H1 (cell line): ENCODE results near the gene PLD5. TPM values are rescaled to one million over a fixed set of nuclear protein-coding genes. Genes with fewer than 3 reads are reported as not detected.

Experiments
- CEBPB ChIP-seq: IDR thresholded peaks from 2 replicates; pipeline ENCODE4 v1.6.1; 2012; ENCODE audit warnings: low read depth, low read length
- CHD1 ChIP-seq: IDR thresholded peaks from 2 replicates; pipeline ENCODE4 v1.6.1; 2012; ENCODE audit warnings: low read depth, low read length, improper control_type of control experiment
- CTCF ChIP-seq, 3 experiments: IDR thresholded peaks; 1 replicate in 2 of 3; 2 replicates in 1 of 3; pipeline versions ENCODE4 v1.5.1 to v1.6.1; 2011; ENCODE audit warnings: low read length in 3 of 3, mild to moderate bottlenecking in 3 of 3, inconsistent platforms in 2 of 3, low read depth in 1 of 3, moderate library complexity in 1 of 3; ENCODE audit not compliant: insufficient read depth in 1 of 3; ENCODE audit errors: control extremely low read depth in 1 of 3
- EP300 ChIP-seq, 2 experiments: IDR thresholded peaks; 1 replicate in 1 of 2; 2 replicates in 1 of 2; pipeline ENCODE4 v1.6.1; 2011 to 2012; ENCODE audit warnings: low read depth in 2 of 2, low read length in 2 of 2, mild to moderate bottlenecking in 2 of 2, borderline replicate concordance in 1 of 2, inconsistent platforms in 1 of 2, moderate library complexity in 1 of 2
- EZH2 ChIP-seq: fragments of 200-600 bp; sonication (generic); IDR thresholded peaks from 2 replicates; pipeline ENCODE4 v1.7.1; 2012; ENCODE audit warnings: low read depth, mild to moderate bottlenecking, moderate library complexity, low read length, inconsistent platforms; ENCODE audit not compliant: severe bottlenecking
- GABPA ChIP-seq: IDR thresholded peaks from 2 replicates; pipeline ENCODE4 v1.6.1; 2011; ENCODE audit warnings: mild to moderate bottlenecking, low read length, moderate library complexity, borderline replicate concordance; ENCODE audit not compliant: insufficient read depth
- HDAC6 ChIP-seq: IDR thresholded peaks from one replicate; pipeline ENCODE4 v1.7.1; 2012; ENCODE audit warnings: low read depth, mild to moderate bottlenecking, inconsistent platforms, low read length, moderate library complexity
- KDM1A ChIP-seq: fragments of 200-600, 300-600 bp; sonication (generic); IDR thresholded peaks from 2 replicates; pipeline ENCODE4 v1.7.1; 2016; ENCODE audit warnings: mild to moderate bottlenecking, low read length, borderline replicate concordance
- MAFK ChIP-seq: IDR thresholded peaks from 2 replicates; pipeline ENCODE4 v1.6.1; 2012; ENCODE audit warnings: low read depth, mild to moderate bottlenecking, improper control_type of control experiment, low read length
- MAX ChIP-seq: IDR thresholded peaks from 2 replicates; pipeline ENCODE4 v1.6.1; 2012; ENCODE audit warnings: inconsistent platforms
- NANOG ChIP-seq: IDR thresholded peaks from 2 replicates; pipeline ENCODE4 v1.6.1; 2011; ENCODE audit warnings: low read length, low read depth, mild to moderate bottlenecking, inconsistent platforms; ENCODE audit not compliant: insufficient read depth, poor library complexity, severe bottlenecking
- POU5F1 ChIP-seq: IDR thresholded peaks from 2 replicates; pipeline ENCODE4 v1.6.1; 2011; ENCODE audit warnings: low read depth, mild to moderate bottlenecking, low read length, moderate library complexity
- RFX5 ChIP-seq: IDR thresholded peaks from 2 replicates; pipeline ENCODE4 v1.6.1; 2011; ENCODE audit warnings: low read depth, low read length, improper control_type of control experiment, borderline replicate concordance
- SIN3A ChIP-seq, 2 experiments: IDR thresholded peaks in 1 of 2; conservative IDR thresholded peaks in 1 of 2; 2 replicates each; pipeline ENCODE4 v1.6.1; 2011 to 2012; ENCODE audit warnings: low read length in 2 of 2, improper control_type of control experiment in 1 of 2, low read depth in 1 of 2, mild to moderate bottlenecking in 1 of 2
- SP1 ChIP-seq: IDR thresholded peaks from 2 replicates; pipeline ENCODE4 v1.6.1; 2011; ENCODE audit warnings: low read depth, low read length
- SUZ12 ChIP-seq: fragments of 200-600 bp; sonication (generic); IDR thresholded peaks from 2 replicates; pipeline ENCODE4 v1.6.1; 2012; ENCODE audit warnings: mild to moderate bottlenecking, inconsistent platforms, low read length, moderate library complexity, mixed read lengths
- TBP ChIP-seq: IDR thresholded peaks from 2 replicates; pipeline ENCODE4 v1.6.1; 2011; ENCODE audit warnings: low read depth, low read length, improper control_type of control experiment
- polyA plus RNA-seq, 7 experiments: library from polyadenylated mRNA; depleted of rRNA in 3 of 7; stranded (reverse) in 5 of 7; unstranded in 2 of 7; fragments of >200 nt in 5 of 7; fragments of 200-250 nt in 2 of 7; gene quantifications; 1 replicate in 5 of 7; 2 replicates in 1 of 7; 4 replicates in 1 of 7; pipeline versions ENCODE4 v1.2.1 to v1.2.3, GENCODE V29; 2011 to 2013; ENCODE audit warnings: missing spikeins in 2 of 7, mixed read lengths in 2 of 7
- total RNA-seq: library from RNA; stranded (reverse); fragmentation: NEBNext Ultra II Directional; extraction: Animal tissue kit (Norgen Biotek cat#: 25700); gene quantifications from 2 replicates; pipeline ENCODE4 v1.2.1, GENCODE V29; 2021
- TF ChIP-seq, protein P1 (sequence below): IDR thresholded peaks from 2 replicates; pipeline ENCODE4 v1.6.1; 2011; ENCODE audit warnings: low read length, improper control_type of control experiment

Gene PLD5
- total and polyA plus RNA-seq, 2 of the 8 experiments (the other 6 are each of a cell fraction or from before 2014, with no cell fraction given), result 0.86 to 8.5 TPM

DNA sequence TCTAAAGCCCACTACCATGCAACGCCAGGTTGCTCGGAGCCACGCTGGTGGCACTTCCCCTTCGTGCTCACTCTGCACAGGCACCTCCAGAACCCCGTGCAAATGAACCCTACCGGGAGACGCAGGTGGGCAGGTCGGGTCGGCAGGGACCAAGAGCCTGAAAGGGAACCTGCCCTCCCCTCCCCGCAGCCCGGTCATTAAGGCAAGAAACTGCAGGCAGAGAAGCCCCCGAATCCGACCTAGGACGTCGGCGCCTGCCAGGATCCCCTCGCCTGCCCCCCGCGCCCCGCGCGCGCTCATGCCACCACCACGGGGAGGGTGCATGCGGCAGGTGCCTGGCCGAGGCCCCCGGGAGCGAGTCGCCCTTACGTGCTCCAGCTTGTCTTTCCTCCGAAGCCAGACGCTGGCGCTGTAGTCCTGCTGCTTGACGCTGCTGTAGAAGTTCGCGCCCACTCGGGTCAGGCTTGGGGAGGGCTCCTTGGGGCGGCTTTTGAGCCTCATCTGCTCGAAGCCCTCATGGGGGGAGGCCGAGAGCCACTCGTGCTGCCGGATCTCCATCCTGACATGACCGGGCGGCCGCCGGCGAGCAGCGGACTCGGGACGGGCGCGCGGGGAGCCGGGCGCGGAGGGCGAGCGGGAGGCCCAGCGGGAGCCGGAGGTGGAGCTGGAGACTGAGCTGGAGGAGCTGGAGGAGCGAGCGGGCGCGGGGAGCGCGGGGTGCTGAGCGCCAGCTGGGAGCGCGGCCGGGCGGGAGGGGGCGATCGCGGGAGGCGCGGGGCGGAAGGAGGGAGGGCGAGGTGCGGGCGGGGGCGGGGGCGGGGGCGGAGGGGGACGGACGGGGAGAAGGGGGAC, 552 bp downstream of the PLD5 start (continued):
- TF ChIP-seq TBP, result peak; percentile 7; the same call in 1 of the 2 replicates
- no peak for TF ChIP-seq NANOG
- TF ChIP-seq HDAC6, result no peak
- no peak for TF ChIP-seq RFX5
- no peak for TF ChIP-seq POU5F1
- no peak for TF ChIP-seq EP300 (IDR thresholded peaks at IDR 0.05; ENCODE audit: borderline replicate concordance in 1 of 2, low read depth in 2 of 2, low read length in 2 of 2)
- peak; percentile 63 for TF ChIP-seq EZH2
- no peak for TF ChIP-seq SP1
- TF ChIP-seq CTCF (IDR thresholded peaks at IDR 0.05; ENCODE audit: control extremely low read depth in 1 of 3, insufficient read depth in 1 of 3, low read depth in 1 of 3, low read length in 3 of 3), result peak in 2 of 3 experiments; percentile 3 to 28; a peak in 2 of 4 replicates
- no peak for TF ChIP-seq SIN3A (conservative IDR thresholded peaks at IDR 0.05 in 1 of 2, IDR thresholded peaks at IDR 0.05 in 1 of 2; ENCODE audit: low read depth in 1 of 2, low read length in 2 of 2)
- TF ChIP-seq GABPA, result no peak
- no peak for TF ChIP-seq KDM1A
- no peak for TF ChIP-seq CEBPB
- TF ChIP-seq MAX, result 0 out of 2 replicates have a peak, but pooled peaks have one; percentile 34
- TF ChIP-seq CHD1, result no peak
- no peak; the same call in 1 of the 2 replicates for TF ChIP-seq SUZ12
- TF ChIP-seq, protein P1, sequence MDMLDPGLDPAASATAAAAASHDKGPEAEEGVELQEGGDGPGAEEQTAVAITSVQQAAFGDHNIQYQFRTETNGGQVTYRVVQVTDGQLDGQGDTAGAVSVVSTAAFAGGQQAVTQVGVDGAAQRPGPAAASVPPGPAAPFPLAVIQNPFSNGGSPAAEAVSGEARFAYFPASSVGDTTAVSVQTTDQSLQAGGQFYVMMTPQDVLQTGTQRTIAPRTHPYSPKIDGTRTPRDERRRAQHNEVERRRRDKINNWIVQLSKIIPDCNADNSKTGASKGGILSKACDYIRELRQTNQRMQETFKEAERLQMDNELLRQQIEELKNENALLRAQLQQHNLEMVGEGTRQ, result no peak
- no peak for TF ChIP-seq MAFK
